ENCODE data around the gene GFI1B. TPM values are rescaled to one million over a fixed set of nuclear protein-coding genes. Genes with fewer than 3 reads are reported as not detected.

GFI1B gene
- total and polyA plus RNA-seq, 10 donors = 0.14 to 4.0 (median 2.1) TPM

- no peak overlapping the region for H3K27ac ChIP-seq
- no peak overlapping the region for H3K4me3 ChIP-seq
- H3K36me3 ChIP-seq = no peaks in the 10 kb centered on the region
- TF ChIP-seq CTCF (IDR thresholded peaks at IDR 0.05 in 8 of 11, conservative IDR thresholded peaks at IDR 0.05 in 3 of 11) (no peak), POLR2A (IDR thresholded peaks at IDR 0.05) (no peak), POLR2AphosphoS5 (IDR thresholded peaks at IDR 0.05) (no peak)
- DNase-seq = no peak
- H3K9me3 ChIP-seq = peaks cover 0 to 9% (median under 1%) of the 10 kb centered on the region in 8 donors
- 71 to 92% (median 77%) methylated on average over 3 of the region's 3 CpGs for WGBS, 5 donors
- H3K4me1 ChIP-seq = peaks cover 0 to 33% (median 28%) of the 10 kb centered on the region in 6 donors
- intact Hi-C loops (cut with DNase I; ENCODE audit: low total_unique reads) = no loop called here
- peaks cover 0 to 69% (median 0%) of the 10 kb centered on the region in 7 donors for H3K27me3 ChIP-seq (replicated peaks in 1 of 7)
These were observed 27.5 kb downstream of the GFI1B start for GRCh38 chr9:133005957-133006356.

- 77 to 92% (median 85%) methylated on average over 5 of the region's 5 CpGs for WGBS, 5 donors
- Histone ChIP-seq H3K27ac (no peak overlapping the region), H3K4me1 (peaks cover 0 to 33% (median 28%) of the 10 kb centered on the region in 6 donors), H3K27me3 (replicated peaks in 1 of 7) (peaks cover 0 to 65% (median 0%) of the 10 kb centered on the region in 7 donors), H3K9me3 (peaks cover 0 to 10% (median 2%) of the 10 kb centered on the region in 8 donors), H3K4me3 (no peak overlapping the region), H3K36me3 (no peaks in the 10 kb centered on the region)
- TF ChIP-seq POLR2A (IDR thresholded peaks at IDR 0.05) (no peak), CTCF (IDR thresholded peaks at IDR 0.05 in 8 of 11, conservative IDR thresholded peaks at IDR 0.05 in 3 of 11) (no peak), POLR2AphosphoS5 (IDR thresholded peaks at IDR 0.05) (no peak)
- intact Hi-C loops (cut with DNase I; ENCODE audit: low total_unique reads) = no loop called here
- no peak for DNase-seq
These were observed 28.3 kb downstream of the GFI1B start for GRCh38 chr9:133006731-133007352.

GRCh38 chr9:133008406-133008805, 29.9 kb downstream of the GFI1B start:
- WGBS, 5 donors = 82 to 89% (median 84%) methylated on average over 6 to 7 of the region's 7 CpGs
- Histone ChIP-seq H3K27ac (no peak overlapping the region), H3K9me3 (peaks cover 0 to 10% (median 2%) of the 10 kb centered on the region in 8 donors), H3K4me3 (no peak overlapping the region), H3K27me3 (replicated peaks in 1 of 7) (peaks cover 0 to 54% (median 0%) of the 10 kb centered on the region in 7 donors), H3K4me1 (peaks cover 0 to 23% (median 17%) of the 10 kb centered on the region in 6 donors), H3K36me3 (no peaks in the 10 kb centered on the region)
- intact Hi-C loops (cut with DNase I; ENCODE audit: low total_unique reads) = no loop called here
- TF ChIP-seq POLR2A (IDR thresholded peaks at IDR 0.05) = no peak
- TF ChIP-seq POLR2AphosphoS5 (IDR thresholded peaks at IDR 0.05) = no peak
- no peak for TF ChIP-seq CTCF (IDR thresholded peaks at IDR 0.05 in 8 of 11, conservative IDR thresholded peaks at IDR 0.05 in 3 of 11)
- DNase-seq = peak; percentile 19

GRCh38 chr9:133008824-133009223, 30.3 kb downstream of the GFI1B start:
- WGBS, 5 donors = 53 to 75% (median 66%) methylated on average over 2 of the region's 2 CpGs
- Histone ChIP-seq H3K36me3 (no peaks in the 10 kb centered on the region), H3K4me1 (peaks cover 0 to 19% (median 13%) of the 10 kb centered on the region in 6 donors), H3K27me3 (replicated peaks in 1 of 7) (peaks cover 0 to 50% (median 0%) of the 10 kb centered on the region in 7 donors), H3K27ac (no peak overlapping the region), H3K9me3 (peaks cover 0 to 11% (median 3%) of the 10 kb centered on the region in 8 donors), H3K4me3 (no peak overlapping the region)
- DNase-seq = no peak
- TF ChIP-seq POLR2AphosphoS5 (IDR thresholded peaks at IDR 0.05) = no peak
- TF ChIP-seq POLR2A (IDR thresholded peaks at IDR 0.05) = no peak
- intact Hi-C loops (cut with DNase I; ENCODE audit: low total_unique reads) = no loop called here
